ENCODE measurements around the gene DNHD1. TPM values are rescaled to one million over a fixed set of nuclear protein-coding genes. Genes with fewer than 3 reads are reported as not detected.

DNHD1 gene
- total RNA-seq, 3 donors from 2014 or later (not counting 1 experiment from before 2014, with no cell fraction given) = 29.6 to 38.3 (median 31.4) TPM

DNA sequence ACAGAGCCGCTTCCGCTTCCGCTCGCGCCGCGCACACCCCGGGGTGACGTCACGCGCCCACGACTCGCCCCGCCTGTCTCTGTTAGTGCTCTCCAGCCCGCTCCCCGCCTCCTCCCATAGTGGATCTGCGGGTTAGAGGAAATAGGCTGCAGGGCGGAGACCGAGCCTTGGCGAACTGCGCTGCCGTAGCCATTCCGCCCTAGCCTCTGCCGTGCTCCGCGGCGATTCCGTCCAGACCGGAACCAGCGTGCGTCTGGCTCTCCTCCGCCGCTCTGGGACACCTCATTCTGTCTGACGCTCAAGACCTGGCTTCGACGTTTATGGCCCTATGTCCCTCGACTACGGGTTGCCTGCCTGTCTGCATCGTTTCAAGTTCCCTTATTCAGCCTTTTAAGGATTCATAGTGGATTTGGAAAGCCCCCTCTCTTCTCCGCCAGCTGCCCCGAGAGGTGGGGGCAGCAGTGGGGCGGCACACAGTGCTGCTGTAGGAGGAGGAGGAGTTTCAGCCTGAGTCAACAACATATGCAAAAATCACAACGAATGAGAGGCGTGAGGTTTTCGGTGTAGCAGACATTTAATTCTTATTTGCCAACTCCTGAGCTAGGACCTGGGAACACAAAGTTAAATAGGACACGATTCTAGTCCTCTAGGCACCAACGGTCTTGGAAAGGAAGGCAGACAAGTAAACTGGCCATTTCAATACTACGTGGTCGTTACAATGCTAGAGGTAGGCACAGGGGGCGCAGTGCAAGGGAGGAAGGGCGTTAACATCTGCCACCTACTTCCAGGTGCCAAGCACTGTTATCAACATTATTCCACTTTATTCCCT, 115.3 kb downstream of the DNHD1 start, which contains the start of gene TAF10:
TAF10 (minus strand) TSS at position 4 of the 829 bp plus-strand sequence. CDS start 27 bp downstream, outside the sequence.
- 0% methylated on average over 51 of the region's 51 CpGs for WGBS (ENCODE audit: insufficient coverage)
- intact Hi-C loops (cut with micrococcal nuclease) = loop anchor here (1.0 to 10.0 kb wide), 3 partner anchors 9 to 218 kb away; partner anchors contain the start of genes ILK, MRPL17, RRP8 and SMPD1
- no peaks in the 10 kb centered on the region for H3K27me3 ChIP-seq (ENCODE audit: control insufficient read depth, insufficient read depth, low read length)
- peaks cover 49% of the 10 kb centered on the region for H3K4me1 ChIP-seq (ENCODE audit: control insufficient read depth, insufficient read depth, low read length)
- Mint-ChIP-seq H3K4me1 (peaks cover 27 to 38% of the 10 kb centered on the region in 2 donors), H3K36me3 (no peaks in the 10 kb centered on the region), H3K4me3 (peak within 1 kb of the TSS; percentile 84), H3K27ac (no peak within 1 kb of the TSS), H3K9me3 (no peaks in the 10 kb centered on the region), H3K27me3 (ENCODE audit: low read depth in 2 of 2) (no peaks in the 10 kb centered on the region)
- TF ChIP-seq, protein P1, sequence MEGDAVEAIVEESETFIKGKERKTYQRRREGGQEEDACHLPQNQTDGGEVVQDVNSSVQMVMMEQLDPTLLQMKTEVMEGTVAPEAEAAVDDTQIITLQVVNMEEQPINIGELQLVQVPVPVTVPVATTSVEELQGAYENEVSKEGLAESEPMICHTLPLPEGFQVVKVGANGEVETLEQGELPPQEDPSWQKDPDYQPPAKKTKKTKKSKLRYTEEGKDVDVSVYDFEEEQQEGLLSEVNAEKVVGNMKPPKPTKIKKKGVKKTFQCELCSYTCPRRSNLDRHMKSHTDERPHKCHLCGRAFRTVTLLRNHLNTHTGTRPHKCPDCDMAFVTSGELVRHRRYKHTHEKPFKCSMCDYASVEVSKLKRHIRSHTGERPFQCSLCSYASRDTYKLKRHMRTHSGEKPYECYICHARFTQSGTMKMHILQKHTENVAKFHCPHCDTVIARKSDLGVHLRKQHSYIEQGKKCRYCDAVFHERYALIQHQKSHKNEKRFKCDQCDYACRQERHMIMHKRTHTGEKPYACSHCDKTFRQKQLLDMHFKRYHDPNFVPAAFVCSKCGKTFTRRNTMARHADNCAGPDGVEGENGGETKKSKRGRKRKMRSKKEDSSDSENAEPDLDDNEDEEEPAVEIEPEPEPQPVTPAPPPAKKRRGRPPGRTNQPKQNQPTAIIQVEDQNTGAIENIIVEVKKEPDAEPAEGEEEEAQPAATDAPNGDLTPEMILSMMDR (IDR thresholded peaks at IDR 0.05) = peak; percentile 45
- DNase-seq (peak; percentile 93 to 98), ATAC-seq (peak; percentile 80 to 93 (median 84))
- peaks cover 60% of the 10 kb centered on the region for H3K36me3 ChIP-seq (ENCODE audit: control insufficient read depth, insufficient read depth, low read length)
- peak within 1 kb of the TSS; percentile 65 for H3K4me3 ChIP-seq (ENCODE audit: low read length)
- H3K27ac ChIP-seq (ENCODE audit: low read length) = peak within 1 kb of the TSS; percentile 95
- H3K9me3 ChIP-seq (ENCODE audit: control insufficient read depth, insufficient read depth, low read length) = no peaks in the 10 kb centered on the region

DNA sequence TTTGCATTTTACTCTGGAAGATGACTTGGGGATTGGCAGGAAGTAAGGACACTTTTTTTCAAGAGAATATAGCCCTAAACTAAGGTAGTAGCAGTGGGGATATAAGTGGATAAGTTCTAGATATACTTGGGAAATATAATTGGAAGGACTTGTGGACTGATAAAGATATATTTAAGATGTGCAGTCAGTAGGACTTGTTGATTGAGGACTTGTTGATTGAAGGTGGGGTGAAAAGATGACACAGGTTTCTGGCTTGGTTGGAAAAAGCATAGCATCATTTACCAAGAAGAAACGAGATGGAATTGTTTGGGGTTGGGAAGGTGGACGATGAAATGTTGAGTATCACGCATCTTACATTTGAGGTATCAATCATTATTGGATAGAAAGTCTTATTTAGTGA, 116.4 kb downstream of the DNHD1 start:
- TF ChIP-seq, protein P1 (IDR thresholded peaks at IDR 0.05) = no peak
- H3K9me3 ChIP-seq (ENCODE audit: control insufficient read depth, insufficient read depth, low read length) = no peaks in the 10 kb centered on the region
- intact Hi-C loops (cut with micrococcal nuclease) = loop anchor here (10.0 kb wide), 1 partner anchor 219 kb away; the partner anchor contains the start of gene SMPD1
- Mint-ChIP-seq H3K27ac (no peak overlapping the region), H3K4me1 (peaks cover 22 to 33% of the 10 kb centered on the region in 2 donors), H3K27me3 (ENCODE audit: low read depth in 2 of 2) (no peaks in the 10 kb centered on the region), H3K9me3 (no peaks in the 10 kb centered on the region), H3K4me3 (no peak overlapping the region), H3K36me3 (no peaks in the 10 kb centered on the region)
- no peak for DNase-seq
- no peak overlapping the region for H3K4me3 ChIP-seq (ENCODE audit: low read length)
- H3K36me3 ChIP-seq (ENCODE audit: control insufficient read depth, insufficient read depth, low read length) = peaks cover 51% of the 10 kb centered on the region
- WGBS (ENCODE audit: insufficient coverage) = 98% methylated on average over 3 of the region's 3 CpGs
- H3K4me1 ChIP-seq (ENCODE audit: control insufficient read depth, insufficient read depth, low read length) = peaks cover 49% of the 10 kb centered on the region
- H3K27me3 ChIP-seq (ENCODE audit: control insufficient read depth, insufficient read depth, low read length) = no peaks in the 10 kb centered on the region
- peak overlapping the region; percentile 95 for H3K27ac ChIP-seq (ENCODE audit: low read length)
- ATAC-seq = no peak

DNA sequence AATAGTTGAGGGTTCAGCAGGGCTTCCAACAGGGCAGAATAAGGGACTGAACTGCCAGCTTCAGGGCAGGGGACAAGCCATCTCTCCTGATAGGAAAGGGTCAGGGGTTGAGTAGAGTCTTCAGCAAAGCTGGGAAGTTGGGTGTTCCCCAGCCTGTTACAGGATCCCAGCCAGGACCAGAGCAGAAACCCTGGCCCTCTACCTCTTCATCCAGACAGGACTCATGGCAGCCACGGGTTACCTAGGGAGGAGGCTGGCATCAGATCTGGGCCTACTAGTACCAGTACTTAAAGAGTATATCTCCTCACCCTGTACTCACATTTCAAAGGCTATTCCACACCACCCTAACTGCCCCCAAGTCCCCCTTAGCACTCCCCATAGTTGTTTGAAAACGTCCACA, 117.4 kb downstream of the DNHD1 start:
- no peak overlapping the region for H3K27ac Mint-ChIP-seq
- TF ChIP-seq, protein P1 (IDR thresholded peaks at IDR 0.05) = no peak
- Histone ChIP-seq H3K4me3 (ENCODE audit: low read length) (no peak overlapping the region), H3K9me3 (ENCODE audit: control insufficient read depth, insufficient read depth, low read length) (no peaks in the 10 kb centered on the region), H3K36me3 (ENCODE audit: control insufficient read depth, insufficient read depth, low read length) (peaks cover 42% of the 10 kb centered on the region), H3K27ac (ENCODE audit: low read length) (no peak overlapping the region), H3K4me1 (ENCODE audit: control insufficient read depth, insufficient read depth, low read length) (peaks cover 48% of the 10 kb centered on the region), H3K27me3 (ENCODE audit: control insufficient read depth, insufficient read depth, low read length) (no peaks in the 10 kb centered on the region)
- ATAC-seq (no peak), DNase-seq (no peak)
- no peak overlapping the region for H3K4me3 Mint-ChIP-seq
- no peaks in the 10 kb centered on the region for H3K27me3 Mint-ChIP-seq (ENCODE audit: low read depth in 2 of 2)
- 100% methylated on average over 2 of the region's 2 CpGs for WGBS (ENCODE audit: insufficient coverage)
- no peaks in the 10 kb centered on the region for H3K36me3 Mint-ChIP-seq
- H3K4me1 Mint-ChIP-seq = peaks cover 20 to 28% of the 10 kb centered on the region in 2 donors
- no peaks in the 10 kb centered on the region for H3K9me3 Mint-ChIP-seq
- intact Hi-C loops (cut with micrococcal nuclease) = loop anchor here (10.0 kb wide), 1 partner anchor 220 kb away; the partner anchor contains the start of gene SMPD1
